Osteocyte (in vitro differentiated cells): Measurements from ENCODE around the gene SMIM36. TPM values are rescaled to one million over a fixed set of nuclear protein-coding genes. Genes with fewer than 3 reads are reported as not detected.

ENCODE experiments used
- DNase-seq: peaks from one replicate; pipeline ENCODE4 v3.0.0; 2021; ENCODE audit warnings: mixed read lengths; ENCODE audit not compliant: unreplicated experiment; ENCODE audit errors: extremely low spot score
- H3K27ac Mint-ChIP-seq: one replicate; pipeline ENCODE4 v1.8.0; 2021; ENCODE audit warnings: mild to moderate bottlenecking, mixed read lengths; ENCODE audit not compliant: unreplicated experiment
- H3K27me3 Mint-ChIP-seq: one replicate; pipeline ENCODE4 v1.8.0; 2021; ENCODE audit warnings: mixed read lengths; ENCODE audit not compliant: unreplicated experiment
- H3K36me3 Mint-ChIP-seq: one replicate; pipeline ENCODE4 v1.8.0; 2021; ENCODE audit warnings: mixed read lengths; ENCODE audit not compliant: unreplicated experiment
- H3K4me1 Mint-ChIP-seq: one replicate; pipeline ENCODE4 v1.8.0; 2021; ENCODE audit warnings: mixed read lengths; ENCODE audit not compliant: unreplicated experiment
- H3K4me3 Mint-ChIP-seq: one replicate; pipeline ENCODE4 v1.8.0; 2021; ENCODE audit warnings: mild to moderate bottlenecking, moderate library complexity, mixed read lengths; ENCODE audit not compliant: unreplicated experiment
- H3K9me3 Mint-ChIP-seq: one replicate; pipeline ENCODE4 v1.8.0; 2021; ENCODE audit warnings: mixed read lengths; ENCODE audit not compliant: unreplicated experiment
- CTCF ChIP-seq: fragments of 200-600 bp; sonication (generic); IDR thresholded peaks from 2 replicates; pipeline ENCODE4 v1.5.0; 2021; ENCODE audit warnings: antibody characterized with exemption, mild to moderate bottlenecking, moderate library complexity
- total RNA-seq: library from RNA; stranded (reverse); gene quantifications from 2 replicates; pipeline ENCODE4 v1.2.1, GENCODE V29; 2021

SMIM36 gene
- total RNA-seq, 1 donor from 2014 or later, result not detected

- H3K9me3 Mint-ChIP-seq, result peaks cover 3% of the 10 kb centered on the region
- no peak overlapping the region for H3K4me3 Mint-ChIP-seq
- H3K27ac Mint-ChIP-seq, result no peak overlapping the region
- no peak for DNase-seq
- H3K27me3 Mint-ChIP-seq, result no peaks in the 10 kb centered on the region
- peaks cover 2% of the 10 kb centered on the region for H3K36me3 Mint-ChIP-seq
- no peak for TF ChIP-seq CTCF
- H3K4me1 Mint-ChIP-seq, result peaks cover 7% of the 10 kb centered on the region
Measured at GRCh38 chr17:55416470-55417052, 94.7 kb downstream of the SMIM36 start.

GRCh38 chr17:55416000-55416399 is 95.3 kb downstream of the SMIM36 start:
- H3K4me1 Mint-ChIP-seq, result peaks cover 7% of the 10 kb centered on the region
- DNase-seq, result no peak
- H3K36me3 Mint-ChIP-seq, result peaks cover 2% of the 10 kb centered on the region
- peaks cover 3% of the 10 kb centered on the region for H3K9me3 Mint-ChIP-seq
- no peaks in the 10 kb centered on the region for H3K27me3 Mint-ChIP-seq
- TF ChIP-seq CTCF, result no peak
- no peak overlapping the region for H3K27ac Mint-ChIP-seq
- H3K4me3 Mint-ChIP-seq, result no peak overlapping the region

- Mint-ChIP-seq H3K27me3 (no peaks in the 10 kb centered on the region), H3K27ac (no peak overlapping the region), H3K4me1 (no peaks in the 10 kb centered on the region), H3K36me3 (peaks cover 5% of the 10 kb centered on the region), H3K9me3 (peaks cover 3% of the 10 kb centered on the region), H3K4me3 (no peak overlapping the region)
- TF ChIP-seq CTCF, result no peak
- no peak for DNase-seq
Measured at GRCh38 chr17:55414983-55415382, 96.3 kb downstream of the SMIM36 start.

GRCh38 chr17:55413825-55414489 is 97.3 kb downstream of the SMIM36 start:
- Mint-ChIP-seq H3K4me3 (no peak overlapping the region), H3K27ac (no peak overlapping the region), H3K27me3 (no peaks in the 10 kb centered on the region), H3K36me3 (peaks cover 8% of the 10 kb centered on the region), H3K4me1 (no peaks in the 10 kb centered on the region), H3K9me3 (peaks cover 3% of the 10 kb centered on the region)
- TF ChIP-seq CTCF, result no peak
- DNase-seq, result no peak

- H3K9me3 Mint-ChIP-seq, result no peaks in the 10 kb centered on the region
- H3K4me3 Mint-ChIP-seq, result no peak overlapping the region
- peaks cover 8% of the 10 kb centered on the region for H3K36me3 Mint-ChIP-seq
- DNase-seq, result no peak
- TF ChIP-seq CTCF, result no peak
- H3K27ac Mint-ChIP-seq, result no peak overlapping the region
- no peaks in the 10 kb centered on the region for H3K4me1 Mint-ChIP-seq
- no peaks in the 10 kb centered on the region for H3K27me3 Mint-ChIP-seq
Measured at GRCh38 chr17:55411463-55411855, 99.8 kb downstream of the SMIM36 start.
